IMR-90 (cell line): ENCODE measurements around the gene NADSYN1.

Experiments used
- CEBPB ChIP-seq: IDR thresholded peaks from 2 replicates; pipeline ENCODE4 v1.6.1; 2012; ENCODE audit warnings: low read depth, low read length, improper control_type of control experiment
- MXI1 ChIP-seq: IDR thresholded peaks from 2 replicates; pipeline ENCODE4 v1.6.1; 2012; ENCODE audit warnings: low read depth, mild to moderate bottlenecking, low read length, moderate library complexity, borderline replicate concordance
- POLR2A ChIP-seq: IDR thresholded peaks from 2 replicates; pipeline ENCODE4 v1.6.1; 2012; ENCODE audit warnings: mild to moderate bottlenecking, low read depth, low read length
- RAD21 ChIP-seq: IDR thresholded peaks from 2 replicates; pipeline ENCODE4 v1.6.1; 2012; ENCODE audit warnings: low read length, improper control_type of control experiment
- SMC3 ChIP-seq: fragments of 150-350 bp; IDR thresholded peaks from 2 replicates; pipeline ENCODE4 v1.6.1; 2016; ENCODE audit warnings: low read depth, mild to moderate bottlenecking, antibody characterized with exemption, low read length, moderate library complexity
- TF ChIP-seq, protein P1 (sequence below): conservative IDR thresholded peaks from 2 replicates; pipeline ENCODE4 v1.5.1; 2012; ENCODE audit warnings: mild to moderate bottlenecking, low read depth, low read length, improper control_type of control experiment

DNA sequence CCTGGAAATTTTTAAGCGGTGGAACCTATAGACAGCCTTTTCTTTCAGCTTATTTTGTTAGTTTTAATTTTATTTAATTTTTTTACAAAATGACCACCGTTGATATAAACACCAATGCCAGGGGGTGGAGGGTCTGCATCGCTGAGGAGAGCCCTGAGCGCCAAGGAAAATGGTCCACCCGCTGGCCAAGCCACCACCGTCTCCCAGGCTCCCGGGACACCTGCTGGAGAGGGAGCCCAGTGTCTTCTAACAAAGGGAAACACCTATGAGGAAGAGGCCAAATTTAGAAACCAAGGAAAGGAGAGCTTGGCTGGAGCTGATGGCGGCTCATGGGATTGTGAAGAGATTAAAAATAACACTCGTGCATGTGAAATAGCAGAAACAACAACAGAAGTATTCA lies 84.5 kb downstream of the NADSYN1 start:
- TF ChIP-seq, protein P1, sequence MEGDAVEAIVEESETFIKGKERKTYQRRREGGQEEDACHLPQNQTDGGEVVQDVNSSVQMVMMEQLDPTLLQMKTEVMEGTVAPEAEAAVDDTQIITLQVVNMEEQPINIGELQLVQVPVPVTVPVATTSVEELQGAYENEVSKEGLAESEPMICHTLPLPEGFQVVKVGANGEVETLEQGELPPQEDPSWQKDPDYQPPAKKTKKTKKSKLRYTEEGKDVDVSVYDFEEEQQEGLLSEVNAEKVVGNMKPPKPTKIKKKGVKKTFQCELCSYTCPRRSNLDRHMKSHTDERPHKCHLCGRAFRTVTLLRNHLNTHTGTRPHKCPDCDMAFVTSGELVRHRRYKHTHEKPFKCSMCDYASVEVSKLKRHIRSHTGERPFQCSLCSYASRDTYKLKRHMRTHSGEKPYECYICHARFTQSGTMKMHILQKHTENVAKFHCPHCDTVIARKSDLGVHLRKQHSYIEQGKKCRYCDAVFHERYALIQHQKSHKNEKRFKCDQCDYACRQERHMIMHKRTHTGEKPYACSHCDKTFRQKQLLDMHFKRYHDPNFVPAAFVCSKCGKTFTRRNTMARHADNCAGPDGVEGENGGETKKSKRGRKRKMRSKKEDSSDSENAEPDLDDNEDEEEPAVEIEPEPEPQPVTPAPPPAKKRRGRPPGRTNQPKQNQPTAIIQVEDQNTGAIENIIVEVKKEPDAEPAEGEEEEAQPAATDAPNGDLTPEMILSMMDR: no peak
- TF ChIP-seq RAD21 (no peak), CEBPB (no peak), POLR2A (no peak), MXI1 (no peak), SMC3 (no peak)
